Erythroblast (primary cell): ENCODE measurements around the gene CCDC192.

ENCODE experiments used
- GATA1 ChIP-seq: IDR thresholded peaks from 2 replicates; pipeline ENCODE4 v1.6.1; 2011; ENCODE audit warnings: low read depth, mild to moderate bottlenecking, control low read depth, low read length, moderate library complexity
- POLR2A ChIP-seq: IDR thresholded peaks from 2 replicates; pipeline ENCODE4 v1.6.1; 2011; ENCODE audit warnings: mild to moderate bottlenecking, low read length

GRCh38 chr5:127924606-127925005, 221.4 kb downstream of the CCDC192 start:
- TF ChIP-seq POLR2A (no peak), GATA1 (no peak)
